ENCODE data around the gene EIF2D.
A peak's percentile ranks its signal among the peaks of the same experiment; 100 is the strongest.

EIF2D gene

DNA sequence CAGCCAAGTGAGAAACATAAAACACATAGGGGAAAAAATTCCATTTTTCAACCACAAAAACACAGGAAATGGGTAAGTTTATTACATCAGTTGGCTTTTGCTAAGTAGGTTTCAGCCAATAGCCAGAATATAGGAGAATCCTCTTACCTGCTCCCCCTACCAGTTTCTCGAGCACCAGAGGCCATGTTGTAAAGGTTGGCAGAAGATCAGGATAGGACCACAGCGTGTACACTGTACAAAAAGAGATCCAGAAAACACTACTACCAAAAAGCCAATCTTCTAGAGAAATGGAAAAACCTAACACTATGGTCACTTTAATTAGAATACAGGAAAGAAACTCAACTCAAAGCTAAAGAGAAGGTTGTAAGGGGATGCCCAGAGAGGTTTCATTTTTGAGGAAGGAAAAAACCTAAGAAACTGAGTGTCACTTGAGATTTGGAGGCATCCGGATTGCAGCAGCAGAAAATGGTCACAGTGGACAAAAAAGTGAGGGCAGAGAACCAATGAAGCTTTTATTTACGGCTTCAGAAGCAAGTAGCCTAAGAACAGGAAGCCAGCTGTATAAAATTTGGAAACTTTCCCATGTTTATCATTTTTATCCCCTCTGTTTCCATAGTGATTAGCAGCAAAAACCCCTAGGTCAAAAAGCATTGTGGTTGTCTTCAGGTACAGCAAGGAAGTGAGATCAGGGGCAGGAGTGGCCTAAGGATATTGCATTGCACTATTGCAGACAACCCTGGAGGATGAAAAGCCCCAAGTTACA lies 2.9 kb downstream of the EIF2D start:
- Histone ChIP-seq H3K27me3 (ENCODE audit: insufficient read depth, insufficient read length) (no peaks in the 10 kb centered on the region), H3K9ac (ENCODE audit: insufficient read length, low read depth) (no peak overlapping the region), H3K36me3 (ENCODE audit: insufficient read depth, insufficient read length, low read length) (peaks cover 59% of the 10 kb centered on the region), H3K4me3 (ENCODE audit: insufficient read length, low read depth) (no peak overlapping the region), H3K9me3 (ENCODE audit: insufficient read depth, low read length) (no peaks in the 10 kb centered on the region), H3K4me1 (ENCODE audit: insufficient read depth, insufficient read length) (peaks cover 2% of the 10 kb centered on the region)
- TF ChIP-seq ZNF274 (IDR thresholded peaks at IDR 0.05; ENCODE audit: low read depth, low read length) (no peak), SUZ12 (IDR thresholded peaks at IDR 0.05; ENCODE audit: extremely low read depth, insufficient read depth, insufficient read length) (no peak), YY1 (IDR thresholded peaks at IDR 0.05; ENCODE audit: insufficient read depth, insufficient read length) (no peak)
- DNase-seq (ENCODE audit: low read depth, low spot score), result no peak

- Histone ChIP-seq H3K36me3 (ENCODE audit: insufficient read depth, insufficient read length, low read length) (peaks cover 68% of the 10 kb centered on the region), H3K4me3 (ENCODE audit: insufficient read length, low read depth) (no peak overlapping the region), H3K9ac (ENCODE audit: insufficient read length, low read depth) (no peak overlapping the region), H3K4me1 (ENCODE audit: insufficient read depth, insufficient read length) (peaks cover 2% of the 10 kb centered on the region), H3K9me3 (ENCODE audit: insufficient read depth, low read length) (no peaks in the 10 kb centered on the region), H3K27me3 (ENCODE audit: insufficient read depth, insufficient read length) (no peaks in the 10 kb centered on the region)
- TF ChIP-seq SUZ12 (IDR thresholded peaks at IDR 0.05; ENCODE audit: extremely low read depth, insufficient read depth, insufficient read length), result no peak
- TF ChIP-seq YY1 (IDR thresholded peaks at IDR 0.05; ENCODE audit: insufficient read depth, insufficient read length), result no peak
- TF ChIP-seq ZNF274 (IDR thresholded peaks at IDR 0.05; ENCODE audit: low read depth, low read length), result no peak
- DNase-seq (ENCODE audit: low read depth, low spot score), result peak; percentile 43
Measured at GRCh38 chr1:206608108-206608698, 4.1 kb downstream of the EIF2D start.

GRCh38 chr1:206606867-206607266 lies 5.4 kb downstream of the EIF2D start:
- Histone ChIP-seq H3K4me1 (ENCODE audit: insufficient read depth, insufficient read length) (peaks cover 2% of the 10 kb centered on the region), H3K36me3 (ENCODE audit: insufficient read depth, insufficient read length, low read length) (peaks cover 81% of the 10 kb centered on the region), H3K27me3 (ENCODE audit: insufficient read depth, insufficient read length) (no peaks in the 10 kb centered on the region), H3K4me3 (ENCODE audit: insufficient read length, low read depth) (no peak overlapping the region), H3K9me3 (ENCODE audit: insufficient read depth, low read length) (no peaks in the 10 kb centered on the region), H3K9ac (ENCODE audit: insufficient read length, low read depth) (no peak overlapping the region)
- TF ChIP-seq YY1 (IDR thresholded peaks at IDR 0.05; ENCODE audit: insufficient read depth, insufficient read length) (no peak), SUZ12 (IDR thresholded peaks at IDR 0.05; ENCODE audit: extremely low read depth, insufficient read depth, insufficient read length) (no peak), ZNF274 (IDR thresholded peaks at IDR 0.05; ENCODE audit: low read depth, low read length) (no peak)
- DNase-seq (ENCODE audit: low read depth, low spot score), result peak; percentile 51

DNA sequence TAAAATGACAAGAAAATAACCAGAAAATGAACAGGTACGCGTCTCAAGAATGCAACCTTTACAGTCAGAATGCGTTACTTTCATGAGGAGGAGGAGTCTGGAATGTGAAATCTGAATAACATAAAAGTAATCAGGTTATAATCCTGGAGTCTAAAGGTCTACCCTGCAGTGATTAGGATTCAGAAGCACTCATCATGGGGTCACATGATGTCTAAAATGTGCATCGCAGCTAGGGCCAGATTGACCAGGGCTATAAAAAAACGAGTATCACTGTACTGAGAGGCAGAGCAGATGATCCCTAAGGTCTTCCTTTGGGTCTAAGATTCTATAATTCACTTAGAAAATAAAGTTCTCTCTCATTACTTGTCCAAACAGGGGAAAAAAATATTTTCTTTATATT lies 7.4 kb downstream of the EIF2D start:
- Histone ChIP-seq H3K9me3 (ENCODE audit: insufficient read depth, low read length) (no peaks in the 10 kb centered on the region), H3K9ac (ENCODE audit: insufficient read length, low read depth) (no peak overlapping the region), H3K4me1 (ENCODE audit: insufficient read depth, insufficient read length) (no peaks in the 10 kb centered on the region), H3K36me3 (ENCODE audit: insufficient read depth, insufficient read length, low read length) (peaks cover 86% of the 10 kb centered on the region), H3K4me3 (ENCODE audit: insufficient read length, low read depth) (no peak overlapping the region), H3K27me3 (ENCODE audit: insufficient read depth, insufficient read length) (no peaks in the 10 kb centered on the region)
- DNase-seq (ENCODE audit: low read depth, low spot score), result no peak
- no peak for TF ChIP-seq YY1 (IDR thresholded peaks at IDR 0.05; ENCODE audit: insufficient read depth, insufficient read length)
- TF ChIP-seq SUZ12 (IDR thresholded peaks at IDR 0.05; ENCODE audit: extremely low read depth, insufficient read depth, insufficient read length), result no peak
- TF ChIP-seq ZNF274 (IDR thresholded peaks at IDR 0.05; ENCODE audit: low read depth, low read length), result no peak

DNA sequence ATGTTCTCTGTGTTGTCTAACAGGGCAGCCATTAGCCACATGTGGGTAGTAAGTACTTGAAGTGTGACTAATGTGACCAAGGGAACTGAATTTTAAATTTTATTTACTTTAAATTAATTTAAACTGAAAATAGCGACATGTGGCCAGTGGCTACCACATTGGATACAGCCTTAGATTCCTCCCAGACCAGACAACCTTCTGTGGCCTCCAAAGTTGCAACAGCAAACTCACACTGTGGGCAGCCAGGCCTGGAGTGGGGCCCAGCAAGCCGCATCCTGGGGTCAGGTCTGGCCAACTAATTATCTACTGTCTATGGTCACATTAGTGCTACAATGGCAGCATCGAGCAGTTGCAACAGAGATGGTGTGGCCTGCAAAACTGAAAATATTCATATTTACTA lies 11.7 kb downstream of the EIF2D start:
- H3K36me3 ChIP-seq (ENCODE audit: insufficient read depth, insufficient read length, low read length), result peaks cover 89% of the 10 kb centered on the region
- no peaks in the 10 kb centered on the region for H3K4me1 ChIP-seq (ENCODE audit: insufficient read depth, insufficient read length)
- no peaks in the 10 kb centered on the region for H3K9me3 ChIP-seq (ENCODE audit: insufficient read depth, low read length)
- no peak overlapping the region for H3K9ac ChIP-seq (ENCODE audit: insufficient read length, low read depth)
- TF ChIP-seq YY1 (IDR thresholded peaks at IDR 0.05; ENCODE audit: insufficient read depth, insufficient read length) (no peak), ZNF274 (IDR thresholded peaks at IDR 0.05; ENCODE audit: low read depth, low read length) (no peak), SUZ12 (IDR thresholded peaks at IDR 0.05; ENCODE audit: extremely low read depth, insufficient read depth, insufficient read length) (no peak)
- H3K27me3 ChIP-seq (ENCODE audit: insufficient read depth, insufficient read length), result no peaks in the 10 kb centered on the region
- no peak for DNase-seq (ENCODE audit: low read depth, low spot score)
- no peak overlapping the region for H3K4me3 ChIP-seq (ENCODE audit: insufficient read length, low read depth)

- Histone ChIP-seq H3K27me3 (ENCODE audit: insufficient read depth, insufficient read length) (no peaks in the 10 kb centered on the region), H3K9me3 (ENCODE audit: insufficient read depth, low read length) (no peaks in the 10 kb centered on the region), H3K4me3 (ENCODE audit: insufficient read length, low read depth) (no peak overlapping the region), H3K9ac (ENCODE audit: insufficient read length, low read depth) (no peak overlapping the region), H3K4me1 (ENCODE audit: insufficient read depth, insufficient read length) (no peaks in the 10 kb centered on the region), H3K36me3 (ENCODE audit: insufficient read depth, insufficient read length, low read length) (peaks cover 93% of the 10 kb centered on the region)
- TF ChIP-seq SUZ12 (IDR thresholded peaks at IDR 0.05; ENCODE audit: extremely low read depth, insufficient read depth, insufficient read length) (no peak), ZNF274 (IDR thresholded peaks at IDR 0.05; ENCODE audit: low read depth, low read length) (no peak), YY1 (IDR thresholded peaks at IDR 0.05; ENCODE audit: insufficient read depth, insufficient read length) (no peak)
- no peak for DNase-seq (ENCODE audit: low read depth, low spot score)
Measured at GRCh38 chr1:206596319-206596666, 16.0 kb downstream of the EIF2D start.

GRCh38 chr1:206595581-206596318 lies 16.5 kb downstream of the EIF2D start:
- no peaks in the 10 kb centered on the region for H3K4me1 ChIP-seq (ENCODE audit: insufficient read depth, insufficient read length)
- H3K9me3 ChIP-seq (ENCODE audit: insufficient read depth, low read length), result no peaks in the 10 kb centered on the region
- no peak overlapping the region for H3K9ac ChIP-seq (ENCODE audit: insufficient read length, low read depth)
- H3K36me3 ChIP-seq (ENCODE audit: insufficient read depth, insufficient read length, low read length), result peaks cover 96% of the 10 kb centered on the region
- TF ChIP-seq SUZ12 (IDR thresholded peaks at IDR 0.05; ENCODE audit: extremely low read depth, insufficient read depth, insufficient read length) (no peak), YY1 (IDR thresholded peaks at IDR 0.05; ENCODE audit: insufficient read depth, insufficient read length) (no peak), ZNF274 (IDR thresholded peaks at IDR 0.05; ENCODE audit: low read depth, low read length) (no peak)
- DNase-seq (ENCODE audit: low read depth, low spot score), result no peak
- H3K4me3 ChIP-seq (ENCODE audit: insufficient read length, low read depth), result no peak overlapping the region
- no peaks in the 10 kb centered on the region for H3K27me3 ChIP-seq (ENCODE audit: insufficient read depth, insufficient read length)
